Lower leg skin (tissue), 4 donors: ENCODE results near the gene TBX2. TPM values are rescaled to one million over a fixed set of nuclear protein-coding genes. Genes with fewer than 3 reads are reported as not detected.
A peak's percentile ranks its signal among the peaks of the same experiment; 100 is the strongest.

Source experiments
- DNase-seq, 2 donors: peaks; one replicate each; pipeline ENCODE4 v3.0.0-alpha.2; 2019; ENCODE audit warnings: low spot score in 2 of 2
- H3K4me3 ChIP-seq: fragments of 200-600 bp; sonication (generic); 2 replicates; pipeline ENCODE4 v1.5.1; 2017; ENCODE audit warnings: mild to moderate bottlenecking, low read depth; ENCODE audit not compliant: poor library complexity, severe bottlenecking
- POLR2A ChIP-seq, 2 donors: fragments of 450-650 bp; IDR thresholded peaks; one replicate each; pipeline ENCODE4 v1.6.1; 2016 to 2017; ENCODE audit warnings: antibody characterized with exemption in 2 of 2, mild to moderate bottlenecking in 1 of 2, moderate library complexity in 1 of 2
- WGBS, 2 donors: methylation state at CpG; one replicate each; pipeline ENCODE4 v1.1.5; 2018; 5-methylcytosine and 5-hydroxymethylcytosine counted together
- intact Hi-C: fragments of 100-400 bp; cut with DNase I; formaldehyde crosslinking; loops from one replicate; pipeline ENCODE4 v1.15.0; 2023; ENCODE audit warnings: low total_unique reads
- total RNA-seq, 4 donors: library from RNA; depleted of rRNA; stranded (reverse); fragments of >200 nt; gene quantifications; one replicate each; pipeline ENCODE4 v1.1.0, GENCODE V29; 2016
- TF ChIP-seq, protein P1 (sequence below), 3 donors: fragments of 450-650 bp; IDR thresholded peaks; one replicate each; pipeline ENCODE4 v1.5.1; 2016; ENCODE audit warnings: antibody characterized with exemption in 3 of 3, mild to moderate bottlenecking in 3 of 3, moderate library complexity in 2 of 3

Gene TBX2
- total RNA-seq, 4 donors from 2014 or later, result 0.25 to 9.1 (median 5.7) TPM

DNA sequence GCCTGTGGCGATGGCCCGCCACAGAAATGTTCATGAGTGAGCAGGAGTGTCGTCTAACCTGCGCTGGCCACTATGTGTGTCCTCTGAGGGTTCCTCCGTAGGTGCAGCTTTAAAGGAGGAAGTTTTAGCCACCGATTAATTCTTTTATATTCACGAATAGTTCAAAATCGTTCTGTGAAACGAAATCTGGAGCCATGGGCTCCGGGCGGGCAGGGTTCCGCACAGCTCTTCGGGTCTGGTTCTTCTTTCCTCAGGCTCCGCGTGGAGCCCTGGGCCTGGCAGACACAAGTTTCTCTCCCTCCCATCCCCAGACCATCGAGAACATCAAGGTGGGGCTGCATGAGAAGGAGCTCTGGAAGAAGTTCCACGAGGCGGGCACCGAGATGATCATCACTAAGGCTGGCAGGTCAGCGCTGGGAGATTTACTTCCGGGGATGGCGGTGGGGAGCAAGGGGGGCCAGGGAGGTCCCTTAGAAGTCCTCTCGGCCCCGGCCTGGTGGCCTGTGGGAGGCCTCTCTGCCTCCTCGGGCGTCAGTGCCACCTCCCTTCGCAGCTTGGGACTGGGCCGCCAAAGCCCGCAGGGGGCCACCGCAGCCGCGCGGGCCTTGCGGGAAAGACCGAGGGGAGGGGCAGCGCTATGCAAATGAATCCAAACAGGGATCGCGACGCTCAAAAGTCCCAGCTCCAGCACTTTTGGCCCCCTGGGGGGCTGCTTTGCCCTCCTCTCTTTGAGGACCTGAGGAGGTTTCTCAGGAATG lies 57.8 kb downstream of the TBX2 start:
- H3K4me3 ChIP-seq, result no peak overlapping the region
- DNase-seq, result peak; percentile 11 to 82
- TF ChIP-seq, protein P1, sequence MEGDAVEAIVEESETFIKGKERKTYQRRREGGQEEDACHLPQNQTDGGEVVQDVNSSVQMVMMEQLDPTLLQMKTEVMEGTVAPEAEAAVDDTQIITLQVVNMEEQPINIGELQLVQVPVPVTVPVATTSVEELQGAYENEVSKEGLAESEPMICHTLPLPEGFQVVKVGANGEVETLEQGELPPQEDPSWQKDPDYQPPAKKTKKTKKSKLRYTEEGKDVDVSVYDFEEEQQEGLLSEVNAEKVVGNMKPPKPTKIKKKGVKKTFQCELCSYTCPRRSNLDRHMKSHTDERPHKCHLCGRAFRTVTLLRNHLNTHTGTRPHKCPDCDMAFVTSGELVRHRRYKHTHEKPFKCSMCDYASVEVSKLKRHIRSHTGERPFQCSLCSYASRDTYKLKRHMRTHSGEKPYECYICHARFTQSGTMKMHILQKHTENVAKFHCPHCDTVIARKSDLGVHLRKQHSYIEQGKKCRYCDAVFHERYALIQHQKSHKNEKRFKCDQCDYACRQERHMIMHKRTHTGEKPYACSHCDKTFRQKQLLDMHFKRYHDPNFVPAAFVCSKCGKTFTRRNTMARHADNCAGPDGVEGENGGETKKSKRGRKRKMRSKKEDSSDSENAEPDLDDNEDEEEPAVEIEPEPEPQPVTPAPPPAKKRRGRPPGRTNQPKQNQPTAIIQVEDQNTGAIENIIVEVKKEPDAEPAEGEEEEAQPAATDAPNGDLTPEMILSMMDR (IDR thresholded peaks at IDR 0.05), result no peak
- TF ChIP-seq POLR2A (IDR thresholded peaks at IDR 0.05), result no peak
- intact Hi-C loops, result no loop called here
- WGBS, 2 donors, result 34 to 37% methylated on average over 29 to 39 of the region's 39 CpGs

DNA sequence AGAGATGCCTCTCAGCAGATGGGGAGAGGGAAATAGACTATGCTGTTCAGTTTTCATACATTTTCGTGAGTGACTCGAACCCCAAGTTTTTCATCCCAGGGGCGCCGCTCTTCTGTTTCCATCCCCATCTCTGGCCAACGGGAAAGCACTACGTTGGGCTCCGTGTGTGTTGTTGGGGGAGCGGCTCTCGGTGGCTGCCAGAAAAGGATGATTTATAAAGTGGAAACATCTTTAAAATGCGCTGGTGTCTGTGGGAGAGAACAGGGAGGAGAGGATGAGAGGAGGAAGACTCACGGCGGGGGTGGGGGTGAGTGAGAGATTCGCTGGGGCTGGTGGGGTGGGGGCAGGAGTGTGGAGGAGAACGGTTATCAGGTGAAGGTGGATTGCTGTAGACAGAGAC lies 58.4 kb downstream of the TBX2 start:
- DNase-seq, result peak in 1 of 2 donors; percentile 10
- no peak overlapping the region for H3K4me3 ChIP-seq
- TF ChIP-seq, protein P1 (IDR thresholded peaks at IDR 0.05), result no peak
- TF ChIP-seq POLR2A (IDR thresholded peaks at IDR 0.05), result no peak
- WGBS, 2 donors, result 44 to 50% methylated on average over 14 of the region's 14 CpGs
- intact Hi-C loops, result no loop called here

DNA sequence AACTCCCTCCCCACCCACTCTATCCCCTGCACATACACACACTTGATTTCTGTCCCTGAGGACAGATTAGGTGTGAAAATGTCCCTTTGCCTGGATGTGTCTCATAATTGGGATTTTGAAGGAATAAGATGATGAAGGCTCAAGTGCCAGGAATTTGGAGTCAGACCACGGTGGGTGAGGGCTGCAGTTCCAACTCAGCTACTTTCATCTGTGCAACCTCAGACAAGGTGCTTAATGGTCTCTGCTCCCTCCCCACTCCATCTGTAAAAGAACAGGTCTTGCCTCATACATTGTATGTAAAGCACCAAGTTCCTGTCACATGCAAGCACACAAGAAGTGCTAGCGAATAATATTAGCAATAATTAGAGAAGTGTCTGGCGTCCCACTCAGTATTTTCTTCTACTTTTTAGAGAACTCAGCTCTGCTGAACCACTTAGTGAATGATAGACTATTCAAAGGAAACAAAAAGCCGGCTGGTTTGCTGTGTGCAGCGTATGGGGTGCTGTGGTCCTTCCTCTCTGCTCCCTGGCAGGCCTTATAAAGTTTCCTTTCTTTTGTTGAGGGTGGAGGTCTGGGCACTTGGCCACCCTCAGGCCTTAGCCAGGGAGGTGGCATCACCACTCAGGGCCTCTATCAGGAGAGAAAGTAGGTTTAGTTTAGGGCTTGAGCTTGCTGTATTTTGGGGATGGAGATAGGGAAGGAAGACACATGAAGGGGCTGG lies 58.9 kb downstream of the TBX2 start:
- WGBS, 2 donors, result 74 to 78% methylated on average over 5 of the region's 5 CpGs
- DNase-seq, result peak in 1 of 2 donors; percentile 6
- TF ChIP-seq, protein P1 (IDR thresholded peaks at IDR 0.05), result no peak
- no peak for TF ChIP-seq POLR2A (IDR thresholded peaks at IDR 0.05)
- intact Hi-C loops, result no loop called here
- H3K4me3 ChIP-seq, result no peak overlapping the region

Other genes with a start within 250 kb of the TBX2 start
- under 1 TPM in 1 of 4 donors, not detected in 3; 0.53 TPM for gene TBX4, start 52.6 kb downstream of the TBX2 start, total RNA-seq
- not detected for gene NACA2, start 191.4 kb downstream of the TBX2 start, total RNA-seq